Ovary (tissue), 3 donors: ENCODE results near the gene PKN1.

Source experiments
- CTCF ChIP-seq, 3 donors: fragments of 450-650 bp in 2 of 3; fragments of 200-600 bp in 1 of 3; IDR thresholded peaks; one replicate each; pipeline versions ENCODE4 v1.5.1 to v1.8.0; 2016 to 2022; ENCODE audit warnings: antibody characterized with exemption in 3 of 3, mild to moderate bottlenecking in 1 of 3
- EP300 ChIP-seq: sonication (generic); formaldehyde crosslinking; IDR thresholded peaks from one replicate; pipeline ENCODE4 v1.6.1; 2017; ENCODE audit warnings: antibody characterized with exemption
- POLR2A ChIP-seq: fragments of 450-650 bp; IDR thresholded peaks from one replicate; pipeline ENCODE4 v1.6.1; 2017; ENCODE audit warnings: antibody characterized with exemption, mild to moderate bottlenecking, moderate library complexity
- donor health status: DM: no; HTN: no; CAD: no.

GRCh38 chr19:14502334-14503092 is 69.4 kb downstream of the PKN1 start:
- TF ChIP-seq CTCF (IDR thresholded peaks at IDR 0.05) (no peak), POLR2A (no peak), EP300 (no peak)
